GM19463 (cell line): Measurements from ENCODE around the gene SSPN.

ENCODE experiments used
- ATAC-seq: cut with Tn5 transposase; IDR thresholded peaks from one replicate; pipeline ENCODE4 v1.9.1; 2021; ENCODE audit warnings: mild to moderate bottlenecking, moderate library complexity; ENCODE audit not compliant: unreplicated experiment

The SSPN gene

DNA sequence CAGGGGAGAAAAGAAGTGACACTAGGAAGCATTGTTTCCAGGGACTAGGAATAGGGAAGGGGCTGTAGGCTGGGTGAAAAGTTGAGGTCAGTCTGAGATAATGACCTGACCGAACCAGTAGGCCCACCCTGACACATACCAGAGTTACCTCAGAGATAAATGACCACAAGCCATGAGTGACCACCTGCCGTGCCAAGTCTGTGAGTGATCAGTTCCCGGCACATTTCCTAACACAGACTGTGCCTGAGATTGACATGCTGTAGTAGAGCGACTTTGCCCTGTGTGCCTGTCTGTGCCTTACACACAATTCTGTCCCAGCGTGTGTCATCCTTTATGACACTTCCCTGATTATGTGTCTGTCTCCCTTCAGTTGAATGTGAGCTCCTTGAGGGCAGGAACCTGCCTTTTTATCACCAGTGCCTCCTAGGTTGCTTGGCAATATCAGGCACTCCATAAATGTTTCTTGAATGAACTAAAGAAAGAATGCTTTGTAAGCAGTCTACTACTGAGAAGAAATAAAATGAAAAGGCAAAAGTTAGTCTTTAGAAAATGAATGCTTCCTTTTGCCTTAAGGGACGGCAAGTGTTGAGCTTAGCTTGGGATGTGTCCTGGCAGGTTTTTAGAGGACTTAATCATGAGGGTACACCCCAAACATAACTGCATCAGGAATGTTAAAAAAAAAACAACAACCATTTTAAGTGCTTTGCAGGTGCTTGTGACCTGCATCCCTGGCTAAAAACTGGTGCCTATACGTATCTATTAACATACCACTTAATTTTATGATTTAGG lies 9.6 kb upstream of the SSPN start:
- no peak for ATAC-seq

DNA sequence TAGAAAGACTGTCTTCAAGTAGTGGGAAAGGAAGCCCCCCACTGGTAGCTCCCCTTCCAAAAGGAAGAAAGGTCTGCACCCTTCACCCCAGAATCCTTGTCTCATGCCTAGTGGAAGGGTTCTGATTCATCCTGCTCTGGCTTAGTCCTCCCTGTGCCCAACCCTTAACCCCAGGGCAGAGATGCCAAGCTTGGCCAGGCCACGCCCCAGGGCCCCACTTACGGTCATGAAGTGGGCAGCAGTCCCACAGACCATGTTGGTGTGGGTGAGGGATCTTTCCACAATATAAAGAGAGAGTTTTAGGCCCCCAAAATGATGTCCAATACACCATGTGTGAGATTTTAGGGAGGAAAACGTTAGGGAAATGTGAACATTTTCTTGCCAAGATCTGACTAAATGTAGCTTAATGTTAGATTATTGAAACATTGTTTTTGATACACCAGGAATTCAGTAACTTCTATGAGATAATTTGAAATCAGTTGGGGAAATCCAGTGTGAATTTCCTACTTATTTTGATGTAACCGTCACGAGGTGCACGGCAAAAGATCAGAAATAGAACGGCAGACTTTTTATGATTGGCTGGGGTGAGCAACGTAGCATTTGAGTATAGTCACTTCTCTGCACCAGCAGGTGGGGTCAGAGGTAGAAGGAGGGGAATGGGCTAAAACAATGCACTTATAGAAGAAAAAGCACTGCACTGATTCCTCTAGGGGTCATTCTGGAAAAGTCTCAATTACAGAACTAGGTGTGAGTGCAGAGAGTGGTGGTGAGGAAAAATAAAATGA lies 8.2 kb upstream of the SSPN start:
- ATAC-seq: no peak

DNA sequence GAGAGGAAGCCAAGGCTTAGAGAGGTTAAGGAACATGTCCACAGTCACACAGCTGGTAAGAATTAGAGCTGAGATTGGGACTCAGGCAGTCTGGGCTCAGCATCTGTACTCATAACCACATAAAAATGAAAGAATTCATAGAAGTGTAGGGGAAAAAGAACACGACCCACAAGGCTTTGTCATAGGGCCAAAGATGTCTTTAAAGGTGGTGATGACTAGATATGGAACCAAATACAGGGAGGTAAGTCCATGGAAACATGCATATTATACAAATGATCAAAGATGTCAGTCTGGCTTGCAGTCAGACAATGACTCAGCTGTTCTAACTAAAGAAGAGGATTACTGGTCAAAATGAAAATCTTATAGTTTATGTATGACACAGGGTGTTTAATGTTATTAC lies 7.2 kb upstream of the SSPN start:
- no peak for ATAC-seq

DNA sequence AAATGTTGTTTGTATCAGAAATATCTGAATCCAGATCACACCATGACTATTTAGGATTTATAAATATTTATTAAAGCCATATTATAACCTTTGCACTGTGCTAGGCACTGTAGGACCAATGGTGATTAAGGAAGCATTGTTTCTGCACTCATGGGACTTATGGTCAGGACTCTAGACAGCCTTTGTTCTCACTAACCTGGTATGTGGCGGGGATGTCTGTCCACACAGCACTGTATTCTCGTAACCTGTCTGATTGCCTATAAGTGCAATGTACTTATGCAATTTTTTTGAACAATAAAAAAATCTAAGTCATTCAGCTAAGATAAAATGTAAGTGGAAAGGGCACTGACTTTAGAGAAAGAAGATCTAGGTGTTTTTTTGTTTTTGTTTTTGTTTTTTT lies 6.7 kb upstream of the SSPN start:
- no peak for ATAC-seq

DNA sequence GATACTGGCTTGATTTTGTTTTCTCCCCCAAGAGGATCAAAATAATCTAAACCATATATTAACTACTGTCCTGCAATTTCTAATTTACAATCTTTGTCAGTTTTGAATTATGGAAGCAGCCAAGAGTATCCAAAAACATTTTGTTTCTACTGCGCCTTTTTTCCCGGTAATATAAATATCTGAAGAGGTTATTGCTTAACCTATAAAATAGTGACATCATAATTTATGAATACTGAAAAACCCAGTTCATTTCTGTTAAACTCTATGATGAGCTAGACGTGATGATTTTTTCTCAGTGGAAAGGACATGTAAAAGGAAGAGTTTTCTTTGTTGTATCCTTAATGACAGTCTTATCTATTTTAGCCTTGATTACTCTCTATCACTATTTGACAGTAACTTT lies 3.2 kb upstream of the SSPN start:
- no peak for ATAC-seq

GRCh38 chr12:26193539-26193938 lies 1.8 kb upstream of the SSPN start:
- no peak for ATAC-seq

GRCh38 chr12:26195641-26196420 lies 458 bp downstream of the SSPN start:
- ATAC-seq: peak; percentile 49

GRCh38 chr12:26196421-26196716 lies 996 bp downstream of the SSPN start:
- ATAC-seq: no peak

DNA sequence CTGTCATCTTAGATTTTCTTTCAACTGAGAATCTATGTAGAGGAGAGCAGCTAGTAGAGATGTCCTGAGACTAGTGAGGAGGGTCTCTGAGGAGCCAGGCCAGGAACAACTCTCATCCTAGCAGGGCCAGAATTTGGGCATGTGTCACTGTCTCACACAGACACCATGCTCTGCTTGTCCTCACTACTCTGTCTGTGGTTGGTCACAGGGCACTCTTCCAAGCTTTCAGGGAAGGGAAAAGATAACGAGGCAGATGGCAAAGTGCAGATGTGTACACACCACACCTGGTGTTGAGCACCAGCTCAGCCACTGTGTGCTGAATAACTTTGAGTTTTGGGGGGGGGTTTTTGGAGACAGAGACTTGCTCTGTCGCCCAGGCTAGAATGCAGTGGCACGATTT lies 2.5 kb downstream of the SSPN start:
- ATAC-seq: no peak

DNA sequence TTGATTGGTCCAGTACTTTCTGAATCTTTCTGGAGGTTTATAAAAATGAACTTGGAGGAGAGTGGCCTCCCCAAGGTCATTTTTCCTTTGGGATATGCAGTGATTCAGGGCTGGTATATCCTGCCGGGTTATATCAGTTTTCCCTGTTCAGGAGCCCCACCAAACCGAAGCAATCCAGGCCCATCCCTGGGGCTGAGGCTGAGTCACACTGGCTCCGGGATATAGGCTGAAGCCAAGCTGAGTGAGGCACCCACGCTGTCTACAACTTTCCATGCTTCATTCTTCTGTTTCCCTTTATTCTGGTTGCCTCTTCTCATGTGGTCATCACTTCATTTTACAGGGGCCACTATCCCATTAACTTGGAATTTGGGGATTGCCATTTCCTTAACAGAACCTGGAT lies 3.4 kb downstream of the SSPN start:
- no peak for ATAC-seq

GRCh38 chr12:26203167-26203780 lies 7.9 kb downstream of the SSPN start:
- no peak for ATAC-seq

- ATAC-seq: no peak
Measured at GRCh38 chr12:26204612-26205289, 9.4 kb downstream of the SSPN start.

GRCh38 chr12:26205298-26205697 lies 9.9 kb downstream of the SSPN start:
- ATAC-seq: no peak

DNA sequence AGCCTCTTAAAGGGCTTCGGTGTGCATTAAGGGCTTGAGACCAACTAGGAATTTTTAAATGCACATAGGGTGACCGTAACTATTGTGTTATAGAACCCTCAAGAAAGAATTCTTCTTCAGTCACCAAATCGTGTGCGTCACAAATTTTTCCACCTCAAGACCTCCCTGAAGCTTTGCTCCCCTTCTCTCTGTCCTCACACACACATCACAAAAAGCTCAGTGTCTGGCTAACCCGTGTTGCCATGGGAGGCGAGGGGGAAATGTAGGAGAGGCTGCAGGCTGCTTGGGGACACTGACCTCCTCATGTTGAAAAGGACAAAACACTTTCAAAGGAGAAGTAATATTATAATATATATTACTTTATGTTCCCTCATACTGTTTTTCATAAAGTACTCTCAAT lies 10.6 kb downstream of the SSPN start:
- ATAC-seq: no peak

GRCh38 chr12:26211331-26211730 lies 16.0 kb downstream of the SSPN start:
- no peak for ATAC-seq

DNA sequence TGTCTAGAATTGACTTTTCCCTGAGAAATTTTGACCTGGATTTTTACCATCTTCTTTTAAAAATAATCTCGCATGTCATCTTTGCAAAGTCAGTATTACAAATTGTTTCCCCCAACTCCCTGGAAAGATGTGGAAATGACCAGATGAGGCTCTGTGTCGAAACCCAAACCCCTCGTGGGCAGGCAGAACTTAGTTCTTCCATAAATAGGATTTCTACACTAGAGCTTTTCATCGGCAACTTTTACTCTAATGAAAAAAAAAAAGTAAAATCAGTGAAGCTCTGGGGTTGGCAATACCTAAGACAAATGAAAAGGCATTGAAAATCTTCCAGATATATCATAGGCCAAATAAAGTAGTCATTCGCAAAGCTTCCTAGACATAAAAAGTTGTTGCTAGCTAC lies 17.0 kb downstream of the SSPN start:
- ATAC-seq: no peak

GRCh38 chr12:26212988-26213387 lies 17.6 kb downstream of the SSPN start:
- no peak for ATAC-seq

- no peak for ATAC-seq
Measured at GRCh38 chr12:26214121-26214520, 18.7 kb downstream of the SSPN start.

DNA sequence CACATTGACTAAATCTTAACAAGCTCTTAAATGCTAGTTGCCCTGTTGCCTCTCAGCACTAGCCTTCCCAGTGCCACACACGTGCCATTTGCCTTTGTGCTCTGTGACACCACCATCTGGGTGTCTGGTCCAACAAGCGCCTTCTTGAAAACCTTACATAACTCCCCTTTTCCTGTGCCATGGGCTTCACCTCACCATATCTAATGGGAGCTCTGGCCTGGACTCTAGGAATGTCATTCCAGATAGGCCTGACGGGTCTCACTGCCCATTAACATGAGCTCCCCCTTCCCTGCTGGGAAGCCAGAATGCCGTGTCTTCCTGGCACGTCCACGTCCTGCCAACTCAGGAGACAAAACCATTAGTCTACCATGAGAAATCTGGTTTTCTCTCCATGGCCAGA lies 24.4 kb downstream of the SSPN start:
- ATAC-seq: no peak

- ATAC-seq: no peak
Measured at GRCh38 chr12:26224657-26225056, 29.3 kb downstream of the SSPN start.

DNA sequence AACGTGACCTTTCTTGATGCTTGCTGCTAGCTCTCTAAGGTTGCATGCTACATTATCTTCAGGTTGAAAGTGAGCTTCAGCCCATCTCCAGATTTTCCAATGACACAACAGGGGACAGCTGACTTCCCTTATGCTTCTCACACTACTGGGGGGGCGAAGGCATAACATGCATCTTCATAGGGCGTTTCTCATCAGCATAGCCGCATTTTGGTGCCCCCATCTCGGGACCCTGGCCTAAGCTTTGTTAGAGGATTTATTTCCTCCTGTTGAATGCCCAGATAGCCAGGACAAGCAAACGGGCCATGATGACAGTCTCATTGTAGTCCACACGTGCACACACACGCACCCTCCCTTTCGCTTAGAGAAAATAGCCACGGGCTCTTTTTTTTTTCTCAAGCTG lies 30.7 kb downstream of the SSPN start:
- ATAC-seq: no peak
